Brain microvascular endothelial cell (primary cell): ENCODE results near the gene TNS3.

Experiments
- DNase-seq: peaks from one replicate; pipeline ENCODE4 v3.0.0-alpha.2; 2020
- H3K27ac ChIP-seq: fragments of 250-450 bp; sonication (Bioruptor Pico); 2 replicates; pipeline ENCODE4 v1.5.1; 2020; ENCODE audit warnings: mild to moderate bottlenecking, moderate library complexity
- H3K27me3 ChIP-seq: fragments of 250-450 bp; sonication (Bioruptor Pico); replicated peaks from 2 replicates; pipeline ENCODE4 v1.5.1; 2020; ENCODE audit warnings: mild to moderate bottlenecking
- H3K36me3 ChIP-seq: fragments of 250-450 bp; sonication (Bioruptor Pico); replicated peaks from 2 replicates; pipeline ENCODE4 v1.5.1; 2020; ENCODE audit warnings: mild to moderate bottlenecking
- H3K4me3 ChIP-seq: 2 replicates; pipeline ENCODE4 v1.5.1; 2011; ENCODE audit warnings: low read depth, mild to moderate bottlenecking, control low read depth, low read length, moderate library complexity
- in situ Hi-C: cut with HindIII; loops from 2 replicates; pipeline ENCODE4 v1.10.0; 2017; ENCODE audit warnings: low sequenced_read_pairs, low pct_ligation_motif_present
- TF ChIP-seq, protein P1 (sequence below): IDR thresholded peaks from 2 replicates; pipeline ENCODE4 v1.5.1; 2011; ENCODE audit warnings: low read depth, mild to moderate bottlenecking, moderate library complexity, low read length, control low read depth, inconsistent platforms; ENCODE audit errors: missing control alignments

TNS3 gene

DNA sequence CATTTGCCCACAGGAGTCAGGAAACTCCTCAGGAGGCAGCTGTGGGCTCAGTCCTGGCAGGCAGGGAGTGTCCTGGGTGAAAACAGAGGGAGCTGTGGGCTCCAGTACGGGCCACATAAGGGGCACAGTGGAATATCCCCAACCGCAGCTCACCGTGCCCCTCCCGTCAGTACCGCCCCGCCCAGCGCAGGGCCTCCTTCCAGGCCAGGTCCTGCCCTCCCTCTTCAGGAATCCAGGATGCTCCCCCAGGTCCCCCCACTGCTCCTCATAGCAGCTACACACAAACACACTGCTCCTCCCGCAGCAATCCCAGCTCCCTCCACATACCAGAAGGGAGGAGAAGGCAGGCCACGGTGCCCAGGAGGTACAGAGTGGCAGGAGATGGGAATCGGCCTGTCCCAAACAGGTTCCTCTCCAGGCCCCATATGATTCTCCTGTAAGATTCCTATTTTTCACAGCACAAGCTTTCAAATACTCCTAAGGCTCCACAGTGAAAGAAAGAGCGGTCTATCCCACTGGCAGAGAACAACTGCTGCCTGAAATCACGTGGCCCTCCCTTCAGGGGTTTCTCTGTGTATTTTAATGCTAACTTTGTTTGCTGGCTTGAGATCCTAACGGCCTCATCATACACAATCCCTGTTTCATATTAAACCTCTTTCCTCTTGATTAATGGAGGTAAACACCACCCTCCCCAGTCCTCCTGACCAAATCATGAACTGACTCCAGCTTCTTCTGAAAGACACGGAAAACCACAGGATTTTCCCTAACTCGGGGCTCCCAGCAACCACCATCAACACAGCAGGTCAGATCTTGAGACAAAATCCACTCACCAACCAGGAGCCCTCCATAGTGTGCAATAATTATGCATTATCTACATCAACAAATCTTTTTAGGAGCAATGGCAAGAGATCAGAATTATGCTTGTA is 178.7 kb downstream of the TNS3 start:
- in situ Hi-C loops, result no loop called here
- Histone ChIP-seq H3K36me3 (peaks cover 23% of the 10 kb centered on the region), H3K27me3 (no peaks in the 10 kb centered on the region), H3K4me3 (no peak overlapping the region), H3K27ac (no peak overlapping the region)
- DNase-seq, result no peak
- TF ChIP-seq, protein P1, sequence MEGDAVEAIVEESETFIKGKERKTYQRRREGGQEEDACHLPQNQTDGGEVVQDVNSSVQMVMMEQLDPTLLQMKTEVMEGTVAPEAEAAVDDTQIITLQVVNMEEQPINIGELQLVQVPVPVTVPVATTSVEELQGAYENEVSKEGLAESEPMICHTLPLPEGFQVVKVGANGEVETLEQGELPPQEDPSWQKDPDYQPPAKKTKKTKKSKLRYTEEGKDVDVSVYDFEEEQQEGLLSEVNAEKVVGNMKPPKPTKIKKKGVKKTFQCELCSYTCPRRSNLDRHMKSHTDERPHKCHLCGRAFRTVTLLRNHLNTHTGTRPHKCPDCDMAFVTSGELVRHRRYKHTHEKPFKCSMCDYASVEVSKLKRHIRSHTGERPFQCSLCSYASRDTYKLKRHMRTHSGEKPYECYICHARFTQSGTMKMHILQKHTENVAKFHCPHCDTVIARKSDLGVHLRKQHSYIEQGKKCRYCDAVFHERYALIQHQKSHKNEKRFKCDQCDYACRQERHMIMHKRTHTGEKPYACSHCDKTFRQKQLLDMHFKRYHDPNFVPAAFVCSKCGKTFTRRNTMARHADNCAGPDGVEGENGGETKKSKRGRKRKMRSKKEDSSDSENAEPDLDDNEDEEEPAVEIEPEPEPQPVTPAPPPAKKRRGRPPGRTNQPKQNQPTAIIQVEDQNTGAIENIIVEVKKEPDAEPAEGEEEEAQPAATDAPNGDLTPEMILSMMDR, result no peak

DNA sequence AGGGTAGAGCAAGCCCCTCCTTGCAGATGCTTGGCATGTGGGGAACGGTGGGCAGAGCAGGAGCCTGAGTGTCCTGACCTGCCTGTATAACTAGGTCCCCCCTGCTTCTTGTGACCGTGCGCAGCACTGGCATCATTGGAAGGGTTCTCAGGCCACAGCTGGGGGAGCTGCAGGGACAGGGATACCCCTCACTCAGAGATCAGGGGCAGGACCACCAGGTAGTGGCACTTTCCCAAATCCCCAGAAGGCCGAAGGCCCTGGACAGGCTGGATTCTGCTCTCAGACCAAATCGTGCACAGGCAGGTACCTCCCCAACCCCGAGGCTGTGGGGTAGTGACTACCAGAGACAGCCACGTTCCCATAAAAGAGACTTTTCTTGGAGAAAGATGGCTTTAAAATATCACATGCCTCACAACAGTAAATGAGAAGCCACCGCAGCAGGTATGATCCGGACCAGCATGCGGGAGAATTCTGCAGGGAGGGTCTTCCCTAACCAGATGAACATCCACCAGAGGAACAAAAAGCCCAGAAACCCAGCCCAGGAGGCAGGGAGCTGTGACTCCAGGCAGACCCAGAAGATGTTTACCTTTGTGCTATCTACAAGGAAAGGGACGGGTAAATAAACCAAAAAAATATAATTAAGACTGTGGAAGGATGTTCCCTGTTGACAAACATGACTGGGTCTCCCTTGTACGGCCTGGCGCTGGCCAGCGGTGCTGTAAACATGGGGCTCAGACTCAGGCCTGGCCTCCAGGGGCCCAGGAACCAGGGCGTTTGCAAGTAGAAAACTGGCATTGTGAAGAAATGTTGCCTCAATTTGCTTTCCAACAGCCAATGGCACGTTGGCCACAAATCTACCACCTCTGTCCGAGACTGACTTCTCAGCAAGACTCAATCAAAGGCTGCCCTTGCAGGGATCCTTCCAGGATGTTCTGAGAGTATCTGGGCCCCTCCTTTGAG is 180.0 kb downstream of the TNS3 start:
- Histone ChIP-seq H3K4me3 (no peak overlapping the region), H3K27ac (no peak overlapping the region), H3K27me3 (no peaks in the 10 kb centered on the region), H3K36me3 (peaks cover 21% of the 10 kb centered on the region)
- in situ Hi-C loops, result no loop called here
- TF ChIP-seq, protein P1, result no peak
- no peak for DNase-seq

DNA sequence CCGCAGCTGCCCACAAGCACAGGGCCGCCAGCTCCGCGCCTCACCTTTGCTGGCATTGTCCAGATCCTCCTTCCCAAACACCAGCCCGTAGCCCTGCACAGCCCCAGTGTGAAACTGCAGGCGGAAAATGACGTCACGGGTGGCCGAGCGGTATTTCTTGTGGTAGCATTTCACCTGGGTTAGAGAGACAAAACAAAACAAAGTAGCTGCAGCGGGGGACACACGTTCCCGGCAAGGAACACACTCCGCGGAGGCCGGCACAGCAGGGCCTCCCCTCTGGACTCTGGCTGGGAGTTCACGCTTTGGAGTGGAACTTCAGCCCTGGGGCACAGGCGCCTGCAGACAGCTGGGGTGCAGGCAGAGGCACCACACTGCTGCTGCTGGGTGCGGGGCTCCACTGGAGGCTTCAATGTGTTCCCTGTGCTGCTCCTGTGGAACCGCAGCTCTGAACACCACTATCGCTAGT is 181.1 kb downstream of the TNS3 start:
- TF ChIP-seq, protein P1, result no peak
- DNase-seq, result no peak
- in situ Hi-C loops, result no loop called here
- H3K4me3 ChIP-seq, result no peak overlapping the region
- peaks cover 27% of the 10 kb centered on the region for H3K36me3 ChIP-seq
- H3K27me3 ChIP-seq, result no peaks in the 10 kb centered on the region
- no peak overlapping the region for H3K27ac ChIP-seq

DNA sequence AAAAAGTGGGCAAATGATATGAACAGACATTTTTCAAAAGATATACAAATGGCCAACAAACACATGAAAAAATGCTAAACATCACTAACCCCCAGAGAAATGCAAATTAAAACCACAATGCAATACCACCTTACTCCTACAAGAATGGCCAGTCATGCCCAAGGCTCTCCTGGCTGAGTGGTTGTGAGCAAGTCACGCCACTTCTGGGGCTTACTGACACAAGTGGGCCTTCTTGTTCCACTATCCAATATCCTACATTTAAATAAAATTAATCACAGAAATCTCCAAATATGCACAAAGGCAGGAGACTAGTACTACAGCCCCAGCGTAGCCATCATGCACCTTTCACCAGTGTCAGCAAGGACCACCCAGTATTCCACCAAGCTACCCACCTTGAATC is 181.9 kb downstream of the TNS3 start:
- Histone ChIP-seq H3K36me3 (peaks cover 28% of the 10 kb centered on the region), H3K27ac (no peak overlapping the region), H3K4me3 (no peak overlapping the region), H3K27me3 (no peaks in the 10 kb centered on the region)
- no peak for DNase-seq
- in situ Hi-C loops, result no loop called here
- TF ChIP-seq, protein P1, result no peak

DNA sequence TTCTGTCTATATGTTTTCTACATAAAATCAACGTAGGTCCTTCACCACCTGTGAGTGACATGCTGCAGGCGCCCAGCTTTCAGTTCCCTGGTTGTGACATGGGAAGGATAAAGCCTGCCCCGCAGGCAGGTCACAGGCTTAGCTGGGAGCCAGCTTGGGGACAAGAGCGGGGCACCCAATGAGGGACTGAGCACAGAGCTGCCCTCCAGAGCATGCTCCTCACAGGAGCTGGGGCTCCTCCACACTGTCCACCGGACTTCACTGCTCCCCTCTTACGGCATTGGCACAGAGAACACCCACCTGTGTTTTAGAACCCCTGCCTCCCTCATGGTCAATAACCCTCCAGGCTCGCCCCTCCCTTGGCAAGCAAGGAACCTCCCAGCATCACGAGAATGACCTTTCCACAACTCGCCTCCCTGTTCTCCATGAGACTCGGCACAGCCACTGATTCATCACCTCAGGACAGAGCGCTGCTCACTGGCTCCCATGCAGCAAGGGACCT is 187.1 kb downstream of the TNS3 start:
- in situ Hi-C loops, result no loop called here
- H3K36me3 ChIP-seq, result peaks cover 33% of the 10 kb centered on the region
- H3K4me3 ChIP-seq, result no peak overlapping the region

More for the DNA sequence above, 187.1 kb downstream of the TNS3 start:
- TF ChIP-seq, protein P1, result no peak
- H3K27me3 ChIP-seq, result no peaks in the 10 kb centered on the region
- no peak overlapping the region for H3K27ac ChIP-seq
- no peak for DNase-seq
